GM18951 (cell line): ENCODE measurements around the gene TPK1.
"Not testable (repeated sequence)": the region's sequence is repeated elsewhere in the genome, so short reads cannot be mapped to it uniquely, and the experiment has no call there.

Source experiments
- POLR2A ChIP-seq: IDR thresholded peaks from 4 replicates; pipeline ENCODE4 v1.6.1; 2011; ENCODE audit warnings: mild to moderate bottlenecking; ENCODE audit not compliant: insufficient read length, insufficient read depth; ENCODE audit errors: extremely low read depth
- in situ Hi-C: fragments of 300-500 bp; cut with MboI; formaldehyde crosslinking; loops from one replicate; pipeline ENCODE4 v1.12.0; 2022; ENCODE audit warnings: low sequenced_read_pairs, mixed read lengths, inconsistent platforms; ENCODE audit not compliant: unreplicated experiment

TPK1 gene

DNA sequence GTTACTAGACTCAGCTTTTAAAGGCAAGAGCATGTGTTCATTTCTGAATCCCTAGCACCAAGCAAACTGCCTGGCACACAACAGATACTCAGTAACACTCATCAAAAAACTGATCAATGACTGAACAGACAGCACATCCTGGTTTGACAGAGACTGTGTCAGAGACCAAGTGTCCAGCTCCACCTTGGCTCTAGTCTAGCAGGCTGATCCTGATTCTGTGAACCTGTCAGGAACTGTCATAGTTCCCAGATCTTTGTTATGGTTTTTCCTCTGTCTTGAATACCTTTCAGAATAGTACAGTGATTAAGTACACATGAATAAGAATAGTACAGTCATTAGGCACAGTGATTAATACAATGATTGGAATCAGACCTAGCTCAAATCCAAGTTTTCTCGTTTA lies 53.0 kb downstream of the TPK1 start:
- no peak for TF ChIP-seq POLR2A
- in situ Hi-C loops, result no loop called here

DNA sequence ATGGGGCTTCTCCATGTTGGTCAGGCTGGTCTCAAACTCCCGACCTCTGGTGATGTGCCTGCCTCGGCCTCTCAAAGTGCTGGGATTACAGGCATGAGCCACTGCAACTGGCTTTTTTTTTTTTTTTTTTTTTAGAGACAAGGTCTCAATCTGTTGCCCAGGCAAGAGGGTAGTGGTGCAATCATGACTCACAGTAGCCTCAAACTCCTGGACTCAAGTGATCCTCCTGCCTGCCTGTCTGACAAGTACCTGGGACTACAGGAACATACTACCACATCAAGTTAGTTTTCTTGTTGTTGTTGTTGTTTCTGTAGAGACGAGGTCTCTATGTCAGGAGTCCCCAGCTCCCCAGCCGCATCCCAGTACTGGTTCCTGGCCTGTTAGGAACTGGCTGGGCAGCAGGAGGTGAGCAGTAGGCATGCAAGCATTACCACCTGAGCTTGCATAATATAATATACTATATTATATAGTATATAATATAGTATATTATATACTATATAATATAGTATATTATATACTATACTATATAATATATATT lies 55.7 kb downstream of the TPK1 start:
- in situ Hi-C loops, result no loop called here
- TF ChIP-seq POLR2A, result no peak

DNA sequence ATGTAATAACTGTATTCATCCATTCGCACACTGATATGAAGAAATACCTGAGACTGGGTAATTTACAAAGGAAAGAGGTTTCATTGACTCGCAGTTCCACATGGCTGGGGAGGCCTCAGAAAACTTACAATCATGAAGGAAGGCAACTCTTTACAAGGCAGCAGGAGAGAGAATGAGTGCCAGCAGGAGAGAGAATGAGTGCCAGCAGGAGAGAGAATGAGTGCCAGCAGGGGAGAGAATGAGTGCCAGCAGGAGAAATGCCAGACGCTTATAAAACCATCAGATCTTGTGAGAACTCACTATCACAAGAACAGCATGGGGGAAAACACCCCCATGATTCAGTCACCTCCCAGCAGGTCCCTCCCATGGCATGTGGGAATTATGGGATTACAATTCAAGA lies 58.0 kb downstream of the TPK1 start:
- in situ Hi-C loops, result not testable (repeated sequence)

DNA sequence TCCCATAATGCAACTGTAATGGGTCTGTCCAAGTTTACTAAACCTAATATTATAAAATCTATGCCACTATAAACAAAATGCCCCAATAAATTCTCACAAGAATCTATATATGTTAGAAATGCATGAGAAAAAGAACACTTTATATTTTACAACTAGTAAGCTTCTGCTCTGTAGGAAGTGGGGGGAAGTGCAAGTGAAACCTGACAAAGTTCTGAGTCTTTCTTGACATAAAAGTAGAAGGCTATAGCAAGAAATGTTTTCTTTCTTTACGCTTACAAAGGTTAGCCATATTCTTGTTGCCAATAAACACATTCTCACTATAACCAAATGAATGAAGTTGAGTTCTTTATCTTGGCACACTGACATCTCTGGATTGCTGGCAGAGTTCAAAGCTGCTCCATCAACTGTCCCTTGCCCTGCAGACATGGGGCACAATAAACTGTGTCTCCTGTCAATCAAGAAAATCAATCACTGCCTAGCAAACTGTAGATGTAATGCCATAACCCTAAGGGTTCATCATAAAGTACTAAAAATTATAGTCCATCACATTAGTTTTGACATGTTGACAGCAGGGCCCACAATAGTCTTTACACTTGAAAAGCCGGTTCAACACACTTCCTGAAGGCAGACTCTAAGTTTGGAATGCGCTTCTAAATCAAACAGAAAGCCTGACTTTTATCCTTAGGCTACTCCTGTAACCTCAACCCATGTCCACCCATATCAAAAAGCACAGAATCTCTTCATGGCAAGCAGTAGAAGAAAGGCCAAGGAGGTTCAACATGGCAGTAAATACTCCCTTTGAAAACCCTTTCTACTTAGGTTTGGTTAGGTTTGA lies 58.6 kb downstream of the TPK1 start:
- in situ Hi-C loops, result no loop called here
- TF ChIP-seq POLR2A, result no peak

DNA sequence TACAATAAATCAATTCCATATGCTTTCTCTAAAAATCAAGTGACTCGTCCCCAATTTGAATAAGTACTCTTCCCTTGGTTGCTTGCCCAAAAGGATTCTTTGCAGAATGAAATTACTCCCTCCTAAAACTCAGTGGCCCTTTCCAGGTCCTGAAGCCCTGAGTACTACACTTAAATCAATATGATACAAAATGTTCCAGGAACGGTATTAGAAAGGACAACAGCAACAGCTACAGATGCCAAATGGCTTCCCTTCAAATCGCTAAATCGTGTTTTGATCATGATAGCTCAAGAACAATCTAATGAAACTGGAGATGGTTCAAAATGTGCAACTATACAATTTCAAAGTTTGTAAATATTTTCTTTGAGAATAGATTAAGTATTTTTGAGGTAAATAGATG lies 59.4 kb downstream of the TPK1 start:
- TF ChIP-seq POLR2A, result no peak
- in situ Hi-C loops, result no loop called here

DNA sequence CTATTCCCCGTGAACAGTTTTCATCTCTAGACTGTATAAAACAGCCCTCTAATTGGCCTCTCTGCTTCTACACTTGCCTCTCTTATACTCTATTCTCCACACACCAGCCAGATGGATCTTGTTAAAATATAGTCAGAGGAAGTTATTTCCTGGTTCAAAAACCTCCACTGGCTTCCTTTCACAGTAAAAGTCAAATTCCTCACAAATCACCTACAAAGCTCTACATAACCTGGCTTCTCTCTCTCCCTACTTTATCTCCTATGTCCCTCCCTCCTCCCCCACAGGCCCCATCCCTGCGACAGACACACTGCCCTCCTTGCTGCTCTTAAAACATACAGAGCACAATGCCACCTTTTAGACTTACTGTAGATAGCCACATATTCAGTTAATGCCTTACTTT lies 60.1 kb downstream of the TPK1 start:
- TF ChIP-seq POLR2A, result no peak

DNA sequence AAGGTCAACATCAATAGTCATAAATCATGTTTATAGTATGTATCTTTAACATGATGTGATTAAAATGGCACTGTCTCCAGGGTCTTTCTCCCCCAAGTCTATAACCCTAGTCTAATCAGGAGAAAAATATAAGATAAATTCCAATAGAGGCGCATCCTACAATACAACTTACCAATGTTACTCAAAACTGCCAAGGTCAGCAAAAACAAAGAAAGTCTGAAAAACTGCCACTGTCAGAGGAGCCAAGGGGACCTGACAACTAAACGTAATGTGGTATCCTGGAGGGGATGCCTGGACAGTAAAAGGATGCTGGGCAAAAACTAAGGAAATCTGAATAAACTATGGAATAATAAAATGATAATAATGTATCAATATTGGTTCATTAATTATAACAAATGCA lies 63.9 kb downstream of the TPK1 start:
- no peak for TF ChIP-seq POLR2A
- in situ Hi-C loops, result no loop called here

More for the DNA sequence above, 60.1 kb downstream of the TPK1 start:
- in situ Hi-C loops, result no loop called here

DNA sequence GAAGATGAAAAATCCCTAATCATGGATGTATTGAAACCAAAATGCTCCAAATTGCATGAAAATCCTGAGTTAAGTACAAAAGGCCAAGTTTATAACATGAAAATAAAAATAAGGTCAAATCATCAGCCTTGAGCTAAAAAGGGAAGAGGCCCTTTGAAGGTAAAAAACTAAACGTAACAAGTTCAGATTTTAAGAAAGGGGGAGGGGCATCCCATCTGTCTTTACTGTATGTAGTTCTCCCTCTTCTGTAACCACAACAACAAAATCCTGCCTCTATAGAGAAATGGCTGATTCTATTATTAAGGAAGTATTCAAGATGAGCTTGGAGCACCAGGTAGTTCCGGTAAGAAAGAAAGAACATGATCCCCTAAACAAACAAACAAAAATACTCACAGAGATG lies 64.7 kb downstream of the TPK1 start:
- in situ Hi-C loops, result no loop called here
- no peak for TF ChIP-seq POLR2A

DNA sequence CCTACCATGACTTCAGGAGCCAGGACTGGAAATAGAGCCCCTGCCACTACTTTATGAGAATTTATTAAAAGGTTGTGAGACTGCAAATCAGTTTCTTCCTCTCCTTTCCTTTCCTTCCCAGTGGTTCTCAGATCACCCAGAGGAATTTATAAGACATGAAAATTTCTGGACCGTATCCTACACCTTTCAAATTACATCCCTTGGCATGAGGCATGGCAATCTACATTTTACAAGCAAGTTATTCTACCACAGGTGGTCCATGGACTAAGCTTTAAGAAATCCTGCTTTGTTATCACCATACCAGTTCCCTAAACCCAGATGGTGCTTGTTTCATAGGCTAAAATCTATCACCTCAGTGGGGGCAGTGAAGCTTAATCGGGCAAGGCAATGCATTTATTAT lies 66.5 kb downstream of the TPK1 start:
- no peak for TF ChIP-seq POLR2A
- in situ Hi-C loops, result no loop called here

DNA sequence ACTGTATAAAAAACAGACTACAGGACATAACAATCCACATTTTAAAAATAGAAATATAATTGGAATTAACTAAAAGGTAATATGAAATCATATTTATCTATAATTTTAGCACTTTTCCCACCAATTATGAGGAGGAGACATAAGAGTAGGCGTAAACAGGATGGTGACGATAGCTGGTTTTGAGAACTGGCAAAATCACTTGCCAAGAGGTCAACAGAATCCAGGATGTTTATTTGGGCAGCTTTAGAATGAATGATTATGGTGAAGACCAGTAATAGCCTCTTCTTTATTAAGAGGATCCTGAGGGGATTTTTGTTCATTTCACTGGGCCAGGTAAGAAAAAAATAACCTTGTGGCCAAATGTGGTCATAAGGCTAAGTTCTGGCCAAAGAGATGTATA lies 67.2 kb downstream of the TPK1 start:
- in situ Hi-C loops, result no loop called here
- TF ChIP-seq POLR2A, result no peak

DNA sequence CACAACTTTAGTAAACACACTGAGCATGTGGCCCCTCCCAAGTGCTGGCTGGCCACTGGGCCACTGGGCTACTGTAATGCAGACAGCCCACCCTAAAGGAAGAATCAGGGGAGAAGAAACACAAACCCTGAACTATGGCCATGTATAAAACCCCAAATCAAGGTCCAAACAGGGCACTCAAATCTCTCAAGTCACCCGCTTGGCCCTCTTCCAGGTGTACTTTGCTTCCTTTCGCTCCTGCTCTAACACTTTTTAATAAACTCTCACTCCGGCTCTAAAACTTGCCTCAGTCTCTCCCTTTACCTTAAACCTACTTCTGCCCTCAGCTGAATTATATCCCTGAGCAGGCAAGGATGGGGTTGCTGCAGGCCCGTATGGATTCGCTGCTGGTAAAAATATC lies 72.6 kb downstream of the TPK1 start:
- in situ Hi-C loops, result no loop called here

DNA sequence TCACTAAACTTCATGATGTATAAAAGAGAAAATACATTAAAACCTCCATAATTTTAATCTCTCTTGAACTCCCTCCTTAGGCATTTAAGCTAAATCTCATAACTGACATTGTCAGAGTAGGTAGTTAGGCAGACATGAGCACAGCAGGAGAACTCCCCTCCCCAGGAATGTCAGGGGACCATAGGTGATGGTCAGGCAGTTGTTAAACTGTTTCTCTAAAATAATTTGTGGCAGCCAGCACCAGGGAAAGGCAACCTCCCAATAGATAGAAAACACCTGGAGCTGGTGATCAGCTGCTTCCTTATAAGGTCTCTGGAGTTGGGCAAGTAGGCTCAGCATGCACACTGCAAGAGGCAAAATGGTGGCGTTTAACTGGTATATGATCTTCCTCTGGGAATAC lies 73.0 kb downstream of the TPK1 start:
- in situ Hi-C loops, result no loop called here
- no peak for TF ChIP-seq POLR2A

More for the DNA sequence above, 72.6 kb downstream of the TPK1 start:
- TF ChIP-seq POLR2A, result no peak

DNA sequence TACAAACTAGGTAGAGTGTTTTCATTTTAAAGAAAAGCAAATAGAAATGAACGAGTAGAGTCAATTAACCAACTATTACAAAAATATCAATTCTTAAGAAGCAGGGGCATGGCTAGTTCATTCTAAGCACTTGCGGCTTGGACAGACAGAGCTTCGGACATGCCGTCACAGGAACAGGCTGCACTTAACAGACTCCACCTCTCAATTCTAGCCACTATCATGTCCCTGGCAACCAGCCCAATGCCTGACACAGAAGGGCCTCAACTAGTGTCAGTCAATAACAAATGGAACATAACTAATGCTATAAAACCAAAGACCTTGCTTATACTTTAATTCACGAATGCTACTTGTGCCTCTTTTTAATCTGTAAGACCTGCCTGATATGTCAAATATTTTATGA lies 74.4 kb downstream of the TPK1 start:
- no peak for TF ChIP-seq POLR2A
- in situ Hi-C loops, result no loop called here

DNA sequence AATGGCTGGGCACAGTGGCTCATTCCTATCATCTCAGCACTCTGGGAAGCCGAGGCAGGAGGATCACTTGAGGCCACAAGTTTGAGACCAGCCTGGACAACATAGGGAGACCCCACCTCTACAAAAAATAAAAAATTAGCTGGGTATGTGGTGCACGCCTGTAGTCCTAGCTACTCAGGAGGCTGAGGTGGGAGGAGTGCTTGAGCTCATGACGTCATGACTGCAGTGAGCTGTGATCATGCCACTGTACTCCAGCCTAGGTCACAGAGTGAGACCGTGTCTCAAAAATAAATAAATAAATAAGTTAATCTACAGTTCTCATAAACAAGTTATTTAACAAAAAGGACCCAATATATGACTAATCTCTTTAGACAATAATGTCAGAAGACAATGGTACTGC lies 76.2 kb downstream of the TPK1 start:
- in situ Hi-C loops, result no loop called here

DNA sequence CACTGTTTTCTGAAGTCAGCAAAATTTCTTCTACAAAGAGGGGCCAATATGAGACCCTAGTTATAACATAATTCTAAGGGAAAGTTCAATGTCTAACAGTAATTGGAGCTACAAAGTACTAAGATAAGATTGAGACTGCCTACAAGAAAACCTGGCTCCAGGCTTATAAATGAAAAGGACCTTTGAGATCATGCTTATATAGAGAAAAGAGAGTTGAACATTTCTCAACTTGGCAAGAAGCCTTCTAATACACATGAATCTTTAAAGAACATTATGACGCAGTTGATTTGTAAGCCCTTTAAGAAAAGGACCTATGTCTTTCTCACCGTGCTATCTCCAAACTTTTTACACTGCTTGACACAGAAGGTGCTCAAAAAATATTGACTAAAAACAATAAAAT lies 87.9 kb downstream of the TPK1 start:
- no peak for TF ChIP-seq POLR2A
- in situ Hi-C loops, result no loop called here

More for the DNA sequence above, 76.2 kb downstream of the TPK1 start:
- no peak for TF ChIP-seq POLR2A

DNA sequence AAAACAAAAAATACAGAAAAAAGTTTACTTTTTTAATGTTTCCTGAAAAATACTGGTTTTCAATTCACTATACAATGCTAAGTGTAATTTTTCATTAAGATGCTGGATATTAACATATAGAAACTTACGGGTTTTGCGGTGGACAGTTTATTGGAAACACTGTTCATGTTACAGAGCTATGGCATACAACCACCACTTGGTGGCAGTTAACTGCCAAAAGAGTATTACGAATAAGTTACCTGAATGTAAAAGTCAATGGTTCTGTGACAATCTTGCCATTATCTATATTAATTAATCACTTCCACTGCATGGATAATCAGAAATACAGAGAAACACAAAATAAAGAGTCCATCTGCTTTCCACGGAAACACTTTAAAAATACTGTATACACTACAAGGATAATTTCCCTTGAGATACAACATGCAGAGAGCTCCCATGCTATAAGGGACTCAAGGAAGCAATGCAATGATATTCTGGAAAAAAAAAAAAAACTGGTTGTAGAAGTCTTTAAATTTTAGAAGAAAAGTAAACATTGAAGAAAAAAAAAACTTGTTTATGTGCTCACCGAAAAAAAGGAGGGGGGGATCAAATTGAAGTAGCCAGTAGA lies 97.0 kb downstream of the TPK1 start:
- in situ Hi-C loops, result no loop called here
- no peak for TF ChIP-seq POLR2A
